HG03520 (cell line): Measurements from ENCODE around the gene TM4SF20.
"Not testable (repeated sequence)": the region's sequence is repeated elsewhere in the genome, so short reads cannot be mapped to it uniquely, and the experiment has no call there.

Source experiments
- ATAC-seq: cut with Tn5 transposase; IDR thresholded peaks from one replicate; pipeline ENCODE4 v1.9.1; 2021; ENCODE audit warnings: mild to moderate bottlenecking, moderate library complexity; ENCODE audit not compliant: unreplicated experiment

The TM4SF20 gene

GRCh38 chr2:227398684-227399670 lies 19.9 kb upstream of the TM4SF20 start:
- no peak for ATAC-seq

- ATAC-seq, result no peak
Measured at GRCh38 chr2:227397562-227397961, 18.5 kb upstream of the TM4SF20 start.

GRCh38 chr2:227395556-227395955 lies 16.4 kb upstream of the TM4SF20 start:
- no peak for ATAC-seq

- no peak for ATAC-seq
Measured at GRCh38 chr2:227394401-227394800, 15.3 kb upstream of the TM4SF20 start.

GRCh38 chr2:227390468-227391256 lies 11.6 kb upstream of the TM4SF20 start:
- no peak for ATAC-seq

GRCh38 chr2:227389661-227390060 lies 10.6 kb upstream of the TM4SF20 start:
- no peak for ATAC-seq

GRCh38 chr2:227389231-227389630 lies 10.1 kb upstream of the TM4SF20 start:
- no peak for ATAC-seq

GRCh38 chr2:227388537-227389011 lies 9.5 kb upstream of the TM4SF20 start:
- ATAC-seq, result no peak

GRCh38 chr2:227387583-227387982 lies 8.5 kb upstream of the TM4SF20 start, which contains the start of gene SCYGR1:
Gene SCYGR1, minus strand, starts transcription at chr2:227387949. Its CDS starts 0 bp downstream, at chr2:227387949.
- not testable (repeated sequence) for ATAC-seq

GRCh38 chr2:227386630-227387029 lies 7.5 kb upstream of the TM4SF20 start:
- no peak for ATAC-seq

- no peak for ATAC-seq
Measured at GRCh38 chr2:227383686-227384085, 4.6 kb upstream of the TM4SF20 start.

- ATAC-seq, result not testable (repeated sequence)
Measured at GRCh38 chr2:227382241-227382835, 3.2 kb upstream of the TM4SF20 start.

- ATAC-seq, result no peak
Measured at GRCh38 chr2:227378371-227378782, 729 bp downstream of the TM4SF20 start.

GRCh38 chr2:227377467-227378351 lies 1.4 kb downstream of the TM4SF20 start:
- no peak for ATAC-seq

GRCh38 chr2:227376656-227377396 lies 2.3 kb downstream of the TM4SF20 start:
- no peak for ATAC-seq

GRCh38 chr2:227374158-227374557 lies 4.9 kb downstream of the TM4SF20 start:
- ATAC-seq, result no peak

- no peak for ATAC-seq
Measured at GRCh38 chr2:227373389-227373788, 5.7 kb downstream of the TM4SF20 start.

GRCh38 chr2:227370791-227371312 lies 8.3 kb downstream of the TM4SF20 start:
- ATAC-seq, result no peak

GRCh38 chr2:227370092-227370491 lies 9.0 kb downstream of the TM4SF20 start:
- no peak for ATAC-seq
